ENCODE data around the gene TRIM65.

TRIM65 gene

DNA sequence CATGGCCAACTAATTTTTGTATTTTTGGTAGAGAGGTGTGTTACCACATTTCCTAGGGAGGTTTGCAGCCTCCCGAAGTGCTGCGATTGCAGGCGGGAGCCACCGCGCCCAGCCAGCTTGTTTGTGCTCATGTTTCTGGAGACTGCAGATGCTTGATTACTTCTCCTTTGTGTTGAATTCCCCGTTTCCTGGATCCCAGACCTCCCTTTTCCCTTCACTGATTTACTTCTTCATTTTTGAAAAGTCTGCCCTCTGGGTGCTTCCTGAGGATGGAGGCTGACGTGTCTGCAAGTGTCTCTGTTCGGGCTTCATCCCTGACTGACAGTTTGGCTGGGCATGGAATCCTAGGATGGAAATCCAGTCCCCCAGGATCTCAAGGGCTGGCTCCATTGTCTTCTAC, 11.3 kb downstream of the TRIM65 start:
- Histone ChIP-seq H4K20me1 (ENCODE audit: low read depth, low read length) (no peaks in the 10 kb centered on the region), H2AFZ (ENCODE audit: low read depth, low read length, severe bottlenecking) (no peak overlapping the region), H3F3A (ENCODE audit: insufficient read depth) (no peaks in the 10 kb centered on the region), H3K79me2 (ENCODE audit: insufficient read depth, low read length) (no peaks in the 10 kb centered on the region), H3K27me3 (ENCODE audit: low read length) (no peaks in the 10 kb centered on the region), H3K27ac (ENCODE audit: low read depth, low read length) (no peak overlapping the region), H3K36me3 (ENCODE audit: low read length) (no peaks in the 10 kb centered on the region), H3K9me3 (ENCODE audit: insufficient read depth, low read length) (no peaks in the 10 kb centered on the region), H3K4me3 (ENCODE audit: insufficient read depth, low read length, poor library complexity, severe bottlenecking) (no peak overlapping the region), H3K4me2 (ENCODE audit: low read depth, low read length, poor library complexity, severe bottlenecking) (no peak overlapping the region), H3K9me2 (replicated peaks; ENCODE audit: insufficient read depth, low read length) (no peaks in the 10 kb centered on the region), H3K9ac (ENCODE audit: low read length) (no peak overlapping the region)
- TF ChIP-seq, protein P1, sequence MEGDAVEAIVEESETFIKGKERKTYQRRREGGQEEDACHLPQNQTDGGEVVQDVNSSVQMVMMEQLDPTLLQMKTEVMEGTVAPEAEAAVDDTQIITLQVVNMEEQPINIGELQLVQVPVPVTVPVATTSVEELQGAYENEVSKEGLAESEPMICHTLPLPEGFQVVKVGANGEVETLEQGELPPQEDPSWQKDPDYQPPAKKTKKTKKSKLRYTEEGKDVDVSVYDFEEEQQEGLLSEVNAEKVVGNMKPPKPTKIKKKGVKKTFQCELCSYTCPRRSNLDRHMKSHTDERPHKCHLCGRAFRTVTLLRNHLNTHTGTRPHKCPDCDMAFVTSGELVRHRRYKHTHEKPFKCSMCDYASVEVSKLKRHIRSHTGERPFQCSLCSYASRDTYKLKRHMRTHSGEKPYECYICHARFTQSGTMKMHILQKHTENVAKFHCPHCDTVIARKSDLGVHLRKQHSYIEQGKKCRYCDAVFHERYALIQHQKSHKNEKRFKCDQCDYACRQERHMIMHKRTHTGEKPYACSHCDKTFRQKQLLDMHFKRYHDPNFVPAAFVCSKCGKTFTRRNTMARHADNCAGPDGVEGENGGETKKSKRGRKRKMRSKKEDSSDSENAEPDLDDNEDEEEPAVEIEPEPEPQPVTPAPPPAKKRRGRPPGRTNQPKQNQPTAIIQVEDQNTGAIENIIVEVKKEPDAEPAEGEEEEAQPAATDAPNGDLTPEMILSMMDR (IDR thresholded peaks at IDR 0.05; ENCODE audit: insufficient read depth, low read length, poor library complexity, severe bottlenecking), result no peak
- TF ChIP-seq EZH2phosphoT487 (conservative IDR thresholded peaks at IDR 0.05; ENCODE audit: low read length), result no peak

DNA sequence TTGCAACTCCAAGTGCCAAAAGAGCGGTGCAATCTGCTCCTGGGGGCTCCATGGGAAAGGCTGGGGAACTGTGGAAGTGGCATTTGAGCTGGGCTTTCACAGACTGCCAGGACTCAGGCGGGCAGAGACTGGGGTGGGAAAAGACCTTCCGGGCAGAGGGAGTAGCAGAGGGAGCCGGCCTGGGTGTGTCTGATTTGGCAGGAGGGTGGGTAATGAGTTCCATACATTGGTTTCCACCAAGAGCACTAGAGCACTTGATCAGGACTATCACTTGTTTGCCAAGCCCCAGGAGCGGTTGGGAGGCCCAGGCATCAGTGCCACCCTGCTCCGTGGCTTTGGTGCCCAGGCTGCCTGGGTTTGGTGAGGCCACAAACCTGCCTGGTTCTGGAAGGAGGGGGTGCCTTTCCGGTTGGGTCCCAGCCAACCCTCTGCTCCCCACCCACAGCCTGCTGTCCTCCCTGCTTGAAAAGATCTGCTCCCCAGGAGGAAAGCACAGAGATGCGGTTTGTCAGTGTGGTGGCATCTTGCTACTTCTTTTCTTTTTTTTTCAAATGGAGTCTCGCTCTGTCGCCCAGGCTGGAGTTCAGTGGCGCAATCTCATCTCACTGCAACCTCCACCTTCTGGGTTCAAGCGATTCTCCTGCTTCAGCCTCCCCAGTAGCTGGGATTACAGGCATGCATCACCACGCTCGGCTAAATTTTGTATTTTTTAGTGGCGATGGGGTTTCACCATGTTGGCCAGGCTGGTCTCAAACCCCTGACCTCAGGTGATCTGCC, 14.9 kb downstream of the TRIM65 start:
- Histone ChIP-seq H3K9me2 (replicated peaks; ENCODE audit: insufficient read depth, low read length) (no peaks in the 10 kb centered on the region), H3K9me3 (ENCODE audit: insufficient read depth, low read length) (no peaks in the 10 kb centered on the region), H3K9ac (ENCODE audit: low read length) (no peak overlapping the region), H3K27ac (ENCODE audit: low read depth, low read length) (no peak overlapping the region), H3K4me3 (ENCODE audit: insufficient read depth, low read length, poor library complexity, severe bottlenecking) (no peak overlapping the region), H3K4me2 (ENCODE audit: low read depth, low read length, poor library complexity, severe bottlenecking) (no peak overlapping the region), H3K36me3 (ENCODE audit: low read length) (no peaks in the 10 kb centered on the region), H2AFZ (ENCODE audit: low read depth, low read length, severe bottlenecking) (no peak overlapping the region), H3F3A (ENCODE audit: insufficient read depth) (no peaks in the 10 kb centered on the region), H3K79me2 (ENCODE audit: insufficient read depth, low read length) (no peaks in the 10 kb centered on the region), H3K27me3 (ENCODE audit: low read length) (no peaks in the 10 kb centered on the region), H4K20me1 (ENCODE audit: low read depth, low read length) (no peaks in the 10 kb centered on the region)
- TF ChIP-seq, protein P1 (IDR thresholded peaks at IDR 0.05; ENCODE audit: insufficient read depth, low read length, poor library complexity, severe bottlenecking), result no peak
- TF ChIP-seq EZH2phosphoT487 (conservative IDR thresholded peaks at IDR 0.05; ENCODE audit: low read length), result no peak

DNA sequence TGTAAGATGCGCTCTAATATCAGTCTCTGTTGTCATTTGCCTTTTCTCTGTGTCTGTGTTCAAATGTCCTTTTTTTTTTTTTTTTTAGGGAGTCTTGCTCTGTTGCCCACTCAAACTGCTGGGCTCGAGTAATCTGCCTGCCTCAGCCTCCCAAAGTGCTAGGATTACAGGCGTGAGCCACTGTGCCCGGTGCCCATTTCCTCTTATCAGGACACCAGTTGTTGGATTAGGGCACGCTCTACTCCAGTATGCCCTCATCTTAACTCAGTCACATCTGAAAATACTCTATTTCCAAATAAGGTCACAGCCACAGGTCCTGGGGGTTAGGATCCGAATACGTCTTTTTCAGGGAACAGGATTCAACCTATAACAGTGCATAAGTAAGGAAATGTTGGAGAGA, 16.5 kb downstream of the TRIM65 start:
- Histone ChIP-seq H3K9ac (ENCODE audit: low read length) (no peak overlapping the region), H3K9me3 (ENCODE audit: insufficient read depth, low read length) (no peaks in the 10 kb centered on the region), H3K4me2 (ENCODE audit: low read depth, low read length, poor library complexity, severe bottlenecking) (no peak overlapping the region), H3K27ac (ENCODE audit: low read depth, low read length) (no peak overlapping the region), H3K79me2 (ENCODE audit: insufficient read depth, low read length) (no peaks in the 10 kb centered on the region), H3K36me3 (ENCODE audit: low read length) (no peaks in the 10 kb centered on the region), H3K27me3 (ENCODE audit: low read length) (no peaks in the 10 kb centered on the region), H3K9me2 (replicated peaks; ENCODE audit: insufficient read depth, low read length) (no peaks in the 10 kb centered on the region), H3F3A (ENCODE audit: insufficient read depth) (no peaks in the 10 kb centered on the region), H4K20me1 (ENCODE audit: low read depth, low read length) (no peaks in the 10 kb centered on the region), H2AFZ (ENCODE audit: low read depth, low read length, severe bottlenecking) (no peak overlapping the region), H3K4me3 (ENCODE audit: insufficient read depth, low read length, poor library complexity, severe bottlenecking) (no peak overlapping the region)
- TF ChIP-seq EZH2phosphoT487 (conservative IDR thresholded peaks at IDR 0.05; ENCODE audit: low read length), result no peak
- TF ChIP-seq, protein P1 (IDR thresholded peaks at IDR 0.05; ENCODE audit: insufficient read depth, low read length, poor library complexity, severe bottlenecking), result no peak
